Neural progenitor cell (in vitro differentiated cells): ENCODE data around the gene DYSF.

ENCODE experiments used
- CTCF ChIP-seq: fragments of 200-600 bp; sonication (generic); IDR thresholded peaks from 2 replicates; pipeline ENCODE4 v1.5.1; 2017; ENCODE audit warnings: antibody characterized with exemption, mild to moderate bottlenecking
- EZH2 ChIP-seq: fragments of 200-600 bp; sonication (generic); IDR thresholded peaks from 2 replicates; pipeline ENCODE4 v1.6.1; 2017; ENCODE audit warnings: antibody characterized with exemption, mild to moderate bottlenecking, moderate library complexity

GRCh38 chr2:71513721-71514120 is 60.4 kb downstream of the DYSF start:
- TF ChIP-seq CTCF = no peak
- no peak for TF ChIP-seq EZH2
